AG04449 (cell line): ENCODE measurements around the gene PARD6A.

ENCODE experiments used
- CTCF ChIA-PET: fragments of 350-600 bp; formaldehyde crosslinking; extraction: SDS; loops from one replicate; lab custom pipeline; 2021; ENCODE audit warnings: antibody characterized with exemption; lab: Yijun Ruan, JAX
- POLR2A ChIA-PET: fragments of 400-600, 350-600 bp; formaldehyde crosslinking; extraction: SDS; loops from one replicate; lab custom pipeline; 2020; ENCODE audit warnings: antibody characterized with exemption, inconsistent platforms; lab: Yijun Ruan, JAX
- DNase-seq: peaks from one replicate; pipeline ENCODE4 v3.0.0-alpha.2; 2010; ENCODE audit warnings: low read depth, low spot score
- H3K4me3 ChIP-seq: 2 replicates; pipeline ENCODE4 v1.5.1; 2011; ENCODE audit warnings: low read depth, mild to moderate bottlenecking, control low read depth, low read length
- TF ChIP-seq, protein P1 (sequence below): IDR thresholded peaks from one replicate; pipeline ENCODE4 v1.5.1; 2011; ENCODE audit warnings: mild to moderate bottlenecking, moderate library complexity, low read length, control low read depth, inconsistent platforms; ENCODE audit not compliant: insufficient read depth; ENCODE audit errors: missing control alignments

Gene PARD6A

DNA sequence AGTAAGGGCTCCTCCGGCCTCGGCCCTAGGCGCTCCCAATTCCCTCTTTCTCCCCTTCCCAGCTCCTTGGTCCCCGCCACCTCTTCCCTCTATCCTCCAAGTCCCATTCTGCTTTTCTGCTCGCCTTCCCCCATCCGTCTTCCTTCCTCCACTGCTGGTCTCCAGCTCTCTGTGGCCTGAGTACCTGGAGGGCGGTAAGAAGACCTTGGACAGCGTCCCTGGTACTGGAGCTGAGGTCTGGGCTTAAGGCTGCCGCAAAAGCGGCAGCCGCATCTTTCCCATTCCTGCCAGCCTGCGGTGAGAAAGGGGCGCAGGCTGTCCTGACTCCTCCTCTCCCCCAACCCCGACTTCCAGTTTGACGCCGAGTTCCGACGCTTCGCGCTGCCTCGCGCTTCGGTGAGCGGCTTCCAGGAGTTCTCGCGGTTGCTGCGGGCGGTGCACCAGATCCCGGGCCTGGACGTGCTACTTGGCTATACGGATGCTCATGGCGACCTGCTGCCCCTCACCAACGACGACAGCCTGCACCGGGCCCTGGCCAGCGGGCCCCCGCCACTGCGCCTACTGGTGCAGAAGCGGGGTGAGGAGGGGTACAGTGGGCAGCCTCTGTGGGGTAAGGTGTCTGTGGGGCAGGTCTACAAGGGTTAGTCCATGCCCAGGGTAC lies 471 bp downstream of the PARD6A start:
- DNase-seq, result no peak
- TF ChIP-seq, protein P1, sequence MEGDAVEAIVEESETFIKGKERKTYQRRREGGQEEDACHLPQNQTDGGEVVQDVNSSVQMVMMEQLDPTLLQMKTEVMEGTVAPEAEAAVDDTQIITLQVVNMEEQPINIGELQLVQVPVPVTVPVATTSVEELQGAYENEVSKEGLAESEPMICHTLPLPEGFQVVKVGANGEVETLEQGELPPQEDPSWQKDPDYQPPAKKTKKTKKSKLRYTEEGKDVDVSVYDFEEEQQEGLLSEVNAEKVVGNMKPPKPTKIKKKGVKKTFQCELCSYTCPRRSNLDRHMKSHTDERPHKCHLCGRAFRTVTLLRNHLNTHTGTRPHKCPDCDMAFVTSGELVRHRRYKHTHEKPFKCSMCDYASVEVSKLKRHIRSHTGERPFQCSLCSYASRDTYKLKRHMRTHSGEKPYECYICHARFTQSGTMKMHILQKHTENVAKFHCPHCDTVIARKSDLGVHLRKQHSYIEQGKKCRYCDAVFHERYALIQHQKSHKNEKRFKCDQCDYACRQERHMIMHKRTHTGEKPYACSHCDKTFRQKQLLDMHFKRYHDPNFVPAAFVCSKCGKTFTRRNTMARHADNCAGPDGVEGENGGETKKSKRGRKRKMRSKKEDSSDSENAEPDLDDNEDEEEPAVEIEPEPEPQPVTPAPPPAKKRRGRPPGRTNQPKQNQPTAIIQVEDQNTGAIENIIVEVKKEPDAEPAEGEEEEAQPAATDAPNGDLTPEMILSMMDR, result no peak
- H3K4me3 ChIP-seq, result peak overlapping the region; percentile 94
- CTCF ChIA-PET, result interaction anchor here (1.2 to 19.0 kb wide), 4 partner anchors 11 to 138 kb away, joined by 8 to 605 read pairs (median 16); partner anchors contain the start of genes CTCF and RIPOR1
- POLR2A ChIA-PET, result no interaction called here

DNA sequence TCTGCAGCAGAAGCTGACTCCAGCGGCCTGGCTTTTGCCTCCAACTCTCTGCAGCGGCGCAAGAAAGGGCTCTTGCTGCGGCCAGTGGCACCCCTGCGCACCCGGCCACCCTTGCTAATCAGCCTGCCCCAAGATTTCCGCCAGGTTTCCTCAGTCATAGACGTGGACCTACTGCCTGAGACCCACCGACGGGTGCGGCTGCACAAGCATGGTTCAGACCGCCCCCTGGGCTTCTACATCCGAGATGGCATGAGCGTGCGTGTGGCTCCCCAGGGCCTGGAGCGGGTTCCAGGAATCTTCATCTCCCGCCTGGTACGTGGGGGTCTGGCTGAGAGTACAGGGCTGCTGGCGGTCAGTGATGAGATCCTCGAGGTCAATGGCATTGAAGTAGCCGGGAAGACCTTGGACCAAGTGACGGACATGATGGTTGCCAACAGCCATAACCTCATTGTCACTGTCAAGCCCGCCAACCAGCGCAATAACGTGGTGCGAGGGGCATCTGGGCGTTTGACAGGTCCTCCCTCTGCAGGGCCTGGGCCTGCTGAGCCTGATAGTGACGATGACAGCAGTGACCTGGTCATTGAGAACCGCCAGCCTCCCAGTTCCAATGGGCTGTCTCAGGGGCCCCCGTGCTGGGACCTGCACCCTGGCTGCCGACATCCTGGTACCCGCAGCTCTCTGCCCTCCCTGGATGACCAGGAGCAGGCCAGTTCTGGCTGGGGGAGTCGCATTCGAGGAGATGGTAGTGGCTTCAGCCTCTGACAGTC lies 1.3 kb downstream of the PARD6A start:
- TF ChIP-seq, protein P1, result no peak
- ChIA-PET CTCF (interaction anchor here (1.2 to 19.0 kb wide), 6 partner anchors 10 to 267 kb away, joined by 3 to 605 read pairs (median 16); partner anchors contain the start of genes CTCF and RIPOR1), POLR2A (no interaction called here)
- no peak overlapping the region for H3K4me3 ChIP-seq
- DNase-seq, result no peak

- CTCF ChIA-PET, result interaction anchor here (0.9 to 19.0 kb wide), 8 partner anchors 10 to 266 kb away, joined by 3 to 605 read pairs (median 11); partner anchors contain the start of genes CTCF and RIPOR1
- no peak for DNase-seq
- H3K4me3 ChIP-seq, result no peak overlapping the region
- POLR2A ChIA-PET, result no interaction called here
- TF ChIP-seq, protein P1, result no peak
Observed at GRCh38 chr16:67662653-67663010, 1.9 kb downstream of the PARD6A start.

GRCh38 chr16:67663151-67663876 lies 2.6 kb downstream of the PARD6A start:
- no peak overlapping the region for H3K4me3 ChIP-seq
- no peak for DNase-seq
- TF ChIP-seq, protein P1, result peak; percentile 31
- ChIA-PET POLR2A (no interaction called here), CTCF (interaction anchor here (0.9 to 19.0 kb wide), 11 partner anchors 9 to 265 kb away, joined by 3 to 605 read pairs (median 7); partner anchors contain the start of genes CTCF and RIPOR1)

DNA sequence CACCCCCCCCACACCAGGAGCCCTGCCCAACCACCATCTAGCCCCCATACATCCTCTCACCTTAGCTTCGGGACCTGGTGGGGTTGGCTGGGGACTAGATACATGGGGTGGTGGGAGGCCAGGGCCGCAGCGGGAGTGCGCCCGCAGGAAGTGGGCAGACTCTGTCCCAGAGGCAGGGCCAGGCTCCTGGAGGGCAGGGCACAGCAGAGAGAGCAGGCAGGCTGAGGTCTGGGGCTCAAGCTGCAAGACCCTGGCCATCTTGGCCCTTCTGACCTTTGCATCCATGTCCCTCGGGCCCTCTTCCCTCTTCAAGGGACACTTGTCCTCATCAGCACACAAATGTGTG lies 3.1 kb downstream of the PARD6A start:
- CTCF ChIA-PET, result interaction anchor here (1.2 to 19.0 kb wide), 8 partner anchors 9 to 140 kb away, joined by 3 to 605 read pairs (median 14); partner anchors contain the start of genes CARMIL2, CTCF and RIPOR1
- POLR2A ChIA-PET, result no interaction called here

More for the DNA sequence above, 3.1 kb downstream of the PARD6A start:
- DNase-seq, result no peak
- TF ChIP-seq, protein P1, result no peak
- H3K4me3 ChIP-seq, result no peak overlapping the region
